ENCODE data around the gene GRID1.

- TF ChIP-seq CTCF (optimal IDR thresholded peaks at IDR 0.05 in 1 of 3, IDR thresholded peaks at IDR 0.05 in 1 of 3, conservative IDR thresholded peaks at IDR 0.05 in 1 of 3; ENCODE audit: extremely low read depth in 1 of 3, insufficient read depth in 2 of 3, low read length in 3 of 3), result no peak
- no peak for TF ChIP-seq EZH2 (IDR thresholded peaks at IDR 0.05; ENCODE audit: low read length)
Measured at GRCh38 chr10:86013568-86013967, 353.0 kb downstream of the GRID1 start.
